OCI-LY3 (cell line): Measurements from ENCODE around the gene CCDC12.

ENCODE experiments used
- EZH2phosphoT487 ChIP-seq: fragments of 200-600 bp; shearing (Covaris generic); IDR thresholded peaks from 2 replicates; pipeline ENCODE4 v1.6.1; 2018; ENCODE audit warnings: antibody characterized with exemption, mixed run types, low read depth
- TF ChIP-seq, protein P1 (sequence below): fragments of 200-600, 300-600 bp; sonication (generic); IDR thresholded peaks from 2 replicates; pipeline ENCODE4 v1.5.1; 2014; ENCODE audit warnings: antibody characterized with exemption, low read length, low read depth

GRCh38 chr3:46881596-46882376 lies 94.8 kb downstream of the CCDC12 start:
- TF ChIP-seq, protein P1, sequence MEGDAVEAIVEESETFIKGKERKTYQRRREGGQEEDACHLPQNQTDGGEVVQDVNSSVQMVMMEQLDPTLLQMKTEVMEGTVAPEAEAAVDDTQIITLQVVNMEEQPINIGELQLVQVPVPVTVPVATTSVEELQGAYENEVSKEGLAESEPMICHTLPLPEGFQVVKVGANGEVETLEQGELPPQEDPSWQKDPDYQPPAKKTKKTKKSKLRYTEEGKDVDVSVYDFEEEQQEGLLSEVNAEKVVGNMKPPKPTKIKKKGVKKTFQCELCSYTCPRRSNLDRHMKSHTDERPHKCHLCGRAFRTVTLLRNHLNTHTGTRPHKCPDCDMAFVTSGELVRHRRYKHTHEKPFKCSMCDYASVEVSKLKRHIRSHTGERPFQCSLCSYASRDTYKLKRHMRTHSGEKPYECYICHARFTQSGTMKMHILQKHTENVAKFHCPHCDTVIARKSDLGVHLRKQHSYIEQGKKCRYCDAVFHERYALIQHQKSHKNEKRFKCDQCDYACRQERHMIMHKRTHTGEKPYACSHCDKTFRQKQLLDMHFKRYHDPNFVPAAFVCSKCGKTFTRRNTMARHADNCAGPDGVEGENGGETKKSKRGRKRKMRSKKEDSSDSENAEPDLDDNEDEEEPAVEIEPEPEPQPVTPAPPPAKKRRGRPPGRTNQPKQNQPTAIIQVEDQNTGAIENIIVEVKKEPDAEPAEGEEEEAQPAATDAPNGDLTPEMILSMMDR: no peak
- TF ChIP-seq EZH2phosphoT487: no peak
